H9 (cell line): ENCODE data around the gene C17orf75. TPM values are rescaled to one million over a fixed set of nuclear protein-coding genes. Genes with fewer than 3 reads are reported as not detected.

ENCODE experiments used
- DNase-seq: peaks from one replicate; pipeline ENCODE4 v3.0.0-alpha.2; 2017
- H2AFZ ChIP-seq: one replicate; pipeline ENCODE4 v1.6.1; 2013; ENCODE audit warnings: mild to moderate bottlenecking, low read length, control low read depth, moderate library complexity
- H2AK5ac ChIP-seq: 2 replicates; pipeline ENCODE4 v1.6.1; 2013; ENCODE audit warnings: low read length, control low read depth, mixed read lengths; ENCODE audit not compliant: insufficient read length
- H2BK120ac ChIP-seq: one replicate; pipeline ENCODE4 v1.6.1; 2013; ENCODE audit warnings: low read depth, mild to moderate bottlenecking, low read length, control low read depth, inconsistent platforms; ENCODE audit not compliant: poor library complexity, severe bottlenecking
- H2BK12ac ChIP-seq: 2 replicates; pipeline ENCODE4 v1.6.1; 2013; ENCODE audit warnings: low read length, control low read depth, mixed read lengths, low read depth; ENCODE audit not compliant: insufficient read length
- H2BK15ac ChIP-seq: 2 replicates; pipeline ENCODE4 v1.6.1; 2013; ENCODE audit warnings: low read depth, low read length, control low read depth
- H2BK20ac ChIP-seq: one replicate; pipeline ENCODE4 v1.6.1; 2013; ENCODE audit warnings: low read depth, mild to moderate bottlenecking, low read length, control low read depth, inconsistent platforms; ENCODE audit not compliant: poor library complexity, severe bottlenecking
- H2BK5ac ChIP-seq: 2 replicates; pipeline ENCODE4 v1.6.1; 2013; ENCODE audit warnings: low read length, control low read depth, mixed read lengths; ENCODE audit not compliant: insufficient read length
- H3K14ac ChIP-seq: 2 replicates; pipeline ENCODE4 v1.6.1; 2013; ENCODE audit warnings: low read length, control low read depth; ENCODE audit not compliant: insufficient read depth
- H3K18ac ChIP-seq: 2 replicates; pipeline ENCODE4 v1.6.1; 2013; ENCODE audit warnings: low read depth, mild to moderate bottlenecking, mixed read lengths, low read length, control low read depth; ENCODE audit not compliant: insufficient read length
- H3K23ac ChIP-seq: 2 replicates; pipeline ENCODE4 v1.6.1; 2013; ENCODE audit warnings: low read length, control low read depth, mixed read lengths, low read depth; ENCODE audit not compliant: insufficient read length
- H3K23me2 ChIP-seq: 2 replicates; pipeline ENCODE4 v1.6.1; 2013; ENCODE audit warnings: low read depth, mild to moderate bottlenecking, mixed read lengths, low read length, control low read depth; ENCODE audit not compliant: insufficient read length, poor library complexity, severe bottlenecking
- H3K27ac ChIP-seq: 2 replicates; pipeline ENCODE4 v1.5.1; 2013; ENCODE audit warnings: low read length, control low read depth, mixed read lengths, low read depth; ENCODE audit not compliant: insufficient read length
- H3K27me3 ChIP-seq: 2 replicates; pipeline ENCODE4 v1.6.1; 2013; ENCODE audit warnings: low read length, control low read depth, inconsistent platforms; ENCODE audit not compliant: insufficient read depth
- H3K4ac ChIP-seq: 2 replicates; pipeline ENCODE4 v1.6.1; 2013; ENCODE audit warnings: low read depth, mild to moderate bottlenecking, control low read depth, inconsistent platforms, low read length, moderate library complexity
- H3K4me1 ChIP-seq: 2 replicates; pipeline ENCODE4 v1.6.1; 2013; ENCODE audit warnings: low read length, control low read depth, inconsistent platforms; ENCODE audit not compliant: insufficient read depth
- H3K4me2 ChIP-seq: 2 replicates; pipeline ENCODE4 v1.6.1; 2013; ENCODE audit warnings: low read length, control low read depth, mixed read lengths; ENCODE audit not compliant: insufficient read length, insufficient read depth
- H3K56ac ChIP-seq: 2 replicates; pipeline ENCODE4 v1.6.1; 2013; ENCODE audit warnings: low read depth, mild to moderate bottlenecking, mixed read lengths, low read length, control low read depth; ENCODE audit not compliant: insufficient read length
- H3K79me1 ChIP-seq: 2 replicates; pipeline ENCODE4 v1.6.1; 2013; ENCODE audit warnings: low read depth, mild to moderate bottlenecking, moderate library complexity, low read length, control low read depth, inconsistent platforms; ENCODE audit not compliant: insufficient read depth, poor library complexity, severe bottlenecking
- H3K79me2 ChIP-seq: 2 replicates; pipeline ENCODE4 v1.6.1; 2013; ENCODE audit warnings: low read length, control low read depth, inconsistent platforms; ENCODE audit not compliant: insufficient read depth
- H3K9ac ChIP-seq: 2 replicates; pipeline ENCODE4 v1.6.1; 2013; ENCODE audit warnings: low read length, control low read depth, mixed read lengths; ENCODE audit not compliant: insufficient read length; ENCODE audit errors: extremely low read depth
- H3K9me3 ChIP-seq: one replicate; pipeline ENCODE4 v1.6.1; 2013; ENCODE audit warnings: low read depth, low read length, inconsistent platforms; ENCODE audit not compliant: control insufficient read depth
- H3T11ph ChIP-seq: one replicate; pipeline ENCODE4 v1.6.1; 2013; ENCODE audit warnings: mild to moderate bottlenecking, low read length, control low read depth, inconsistent platforms
- H4K20me1 ChIP-seq: one replicate; pipeline ENCODE4 v1.6.1; 2013; ENCODE audit not compliant: control insufficient read depth, insufficient read length, insufficient read depth
- H4K5ac ChIP-seq: 2 replicates; pipeline ENCODE4 v1.6.1; 2013; ENCODE audit warnings: low read depth, mild to moderate bottlenecking, mixed read lengths, low read length, control low read depth; ENCODE audit not compliant: insufficient read length
- H4K8ac ChIP-seq: replicated peaks from 2 replicates; pipeline ENCODE4 v1.6.1; 2013; ENCODE audit warnings: low read length, control low read depth, mixed read lengths, low read depth; ENCODE audit not compliant: insufficient read length
- H4K91ac ChIP-seq: 2 replicates; pipeline ENCODE4 v1.6.1; 2013; ENCODE audit warnings: low read depth, mild to moderate bottlenecking, moderate library complexity, mixed read lengths, low read length, control low read depth; ENCODE audit not compliant: insufficient read length
- H3K27ac Mint-ChIP-seq, 3 experiments: 2 replicates in 2 of 3; 3 replicates in 1 of 3; pipeline ENCODE4 v1.8.0; 2020 to 2021; ENCODE audit warnings: mixed read lengths in 3 of 3, mild to moderate bottlenecking in 1 of 3, moderate library complexity in 1 of 3
- H3K27me3 Mint-ChIP-seq: 2 replicates; pipeline ENCODE4 v1.8.0; 2021; ENCODE audit warnings: low read depth, mild to moderate bottlenecking, moderate library complexity, mixed read lengths
- H3K36me3 Mint-ChIP-seq, 3 experiments: 2 replicates in 2 of 3; 3 replicates in 1 of 3; pipeline ENCODE4 v1.8.0; 2020 to 2021; ENCODE audit warnings: low read depth in 3 of 3, mixed read lengths in 3 of 3; ENCODE audit not compliant: insufficient read depth in 1 of 3
- H3K4me1 Mint-ChIP-seq, 2 experiments: 2 replicates each; pipeline ENCODE4 v1.8.0; 2020; ENCODE audit warnings: mixed read lengths in 2 of 2
- H3K4me3 Mint-ChIP-seq, 2 experiments: 2 replicates in 1 of 2; 3 replicates in 1 of 2; pipeline ENCODE4 v1.8.0; 2020 to 2021; ENCODE audit warnings: mild to moderate bottlenecking in 2 of 2, mixed read lengths in 2 of 2, moderate library complexity in 1 of 2
- H3K9me3 Mint-ChIP-seq, 2 experiments: 2 replicates in 1 of 2; 3 replicates in 1 of 2; pipeline ENCODE4 v1.8.0; 2020; ENCODE audit warnings: mild to moderate bottlenecking in 2 of 2, mixed read lengths in 2 of 2, moderate library complexity in 1 of 2
- WGBS: extraction: QIAGEN DNeasy Blood & Tissue Kit; methylation state at CpG from one replicate; pipeline ENCODE4 v1.1.7; 2013; ENCODE audit warnings: missing lambda C conversion rate, low lambda C conversion rate, mixed read lengths; ENCODE audit not compliant: insufficient read length; ENCODE audit errors: extremely low coverage; 5-methylcytosine and 5-hydroxymethylcytosine counted together
- total RNA-seq: library from RNA; stranded (reverse); gene quantifications from 2 replicates; pipeline ENCODE4 v1.2.1, GENCODE V29; 2021
- TF ChIP-seq, protein P1 (sequence below): fragments of 200-600 bp; sonication (generic); conservative IDR thresholded peaks from 3 replicates; pipeline ENCODE4 v1.8.0; 2021; ENCODE audit warnings: antibody characterized with exemption, mild to moderate bottlenecking

C17orf75 gene
- total RNA-seq, 1 experiment from 2014 or later = 40.4 TPM

DNA sequence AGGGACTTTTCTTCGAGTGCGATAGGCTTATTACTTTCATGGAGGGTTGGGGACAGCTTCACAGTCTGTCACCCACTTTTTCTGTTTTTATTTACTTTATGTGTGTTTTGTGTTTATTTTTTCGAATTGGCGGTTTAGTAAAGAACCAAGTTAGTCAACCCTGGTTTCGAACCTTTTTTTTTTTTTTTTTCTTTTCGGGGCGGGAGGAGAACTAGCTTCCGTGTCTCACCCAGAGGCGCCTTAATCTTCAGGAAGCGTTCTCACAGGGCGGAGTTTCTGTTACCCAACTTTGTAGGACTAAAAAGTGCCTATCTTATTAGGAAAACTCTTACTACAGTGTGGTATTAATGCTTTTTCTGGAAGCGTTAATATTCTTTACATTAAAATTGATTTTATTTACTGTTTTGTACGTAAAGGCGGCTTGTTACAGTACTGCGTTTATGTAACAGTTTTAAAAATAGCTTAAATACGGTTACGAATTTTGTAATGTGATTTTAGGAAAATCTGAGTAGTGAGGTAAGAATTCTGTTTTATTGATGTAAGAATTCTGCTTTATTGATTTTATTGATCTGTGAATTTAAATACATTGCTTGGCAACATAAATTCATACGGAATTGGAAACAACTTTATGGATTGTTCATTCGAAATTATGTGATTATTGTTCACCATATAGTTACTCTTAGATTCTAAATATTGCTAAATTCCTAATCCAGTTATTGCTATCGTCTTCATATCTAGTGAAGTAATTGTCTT, 8.9 kb upstream of the C17orf75 start:
- H3K79me1 ChIP-seq = no peaks in the 10 kb centered on the region
- no peak overlapping the region for H2BK15ac ChIP-seq
- Mint-ChIP-seq H3K36me3 (peaks cover 42 to 56% (median 55%) of the 10 kb centered on the region in 3 experiments), H3K27ac (peak overlapping the region; percentile 100), H3K4me3 (peak overlapping the region; percentile 99), H3K9me3 (peaks cover 2 to 6% of the 10 kb centered on the region in 2 experiments; a peak in 3 of 5 replicates), H3K4me1 (peaks cover 22 to 38% of the 10 kb centered on the region in 2 experiments), H3K27me3 (no peaks in the 10 kb centered on the region; the same call in 1 of the 2 replicates)
- no peaks in the 10 kb centered on the region for H4K20me1 ChIP-seq
- no peak overlapping the region for H3K23ac ChIP-seq
- peak overlapping the region; percentile 93 for H4K5ac ChIP-seq
- no peak overlapping the region for H2BK20ac ChIP-seq
- H3K27ac ChIP-seq = peak overlapping the region; percentile 93
- H3K9ac ChIP-seq = peak overlapping the region; percentile 100
- no peak overlapping the region for H2BK12ac ChIP-seq
- no peaks in the 10 kb centered on the region for H3K9me3 ChIP-seq
- no peak overlapping the region for H2AFZ ChIP-seq
- peaks cover 50% of the 10 kb centered on the region for H3K79me2 ChIP-seq
- no peak overlapping the region for H3K4ac ChIP-seq
- no peaks in the 10 kb centered on the region; the same call in 1 of the 2 replicates for H3K4me1 ChIP-seq
- H2BK5ac ChIP-seq = peak overlapping the region; percentile 95
- no peak overlapping the region for H3T11ph ChIP-seq
- no peak for DNase-seq
- TF ChIP-seq, protein P1, sequence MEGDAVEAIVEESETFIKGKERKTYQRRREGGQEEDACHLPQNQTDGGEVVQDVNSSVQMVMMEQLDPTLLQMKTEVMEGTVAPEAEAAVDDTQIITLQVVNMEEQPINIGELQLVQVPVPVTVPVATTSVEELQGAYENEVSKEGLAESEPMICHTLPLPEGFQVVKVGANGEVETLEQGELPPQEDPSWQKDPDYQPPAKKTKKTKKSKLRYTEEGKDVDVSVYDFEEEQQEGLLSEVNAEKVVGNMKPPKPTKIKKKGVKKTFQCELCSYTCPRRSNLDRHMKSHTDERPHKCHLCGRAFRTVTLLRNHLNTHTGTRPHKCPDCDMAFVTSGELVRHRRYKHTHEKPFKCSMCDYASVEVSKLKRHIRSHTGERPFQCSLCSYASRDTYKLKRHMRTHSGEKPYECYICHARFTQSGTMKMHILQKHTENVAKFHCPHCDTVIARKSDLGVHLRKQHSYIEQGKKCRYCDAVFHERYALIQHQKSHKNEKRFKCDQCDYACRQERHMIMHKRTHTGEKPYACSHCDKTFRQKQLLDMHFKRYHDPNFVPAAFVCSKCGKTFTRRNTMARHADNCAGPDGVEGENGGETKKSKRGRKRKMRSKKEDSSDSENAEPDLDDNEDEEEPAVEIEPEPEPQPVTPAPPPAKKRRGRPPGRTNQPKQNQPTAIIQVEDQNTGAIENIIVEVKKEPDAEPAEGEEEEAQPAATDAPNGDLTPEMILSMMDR = no peak
- no peak overlapping the region for H3K56ac ChIP-seq
- no peak overlapping the region for H2AK5ac ChIP-seq
- H4K91ac ChIP-seq = peak overlapping the region; percentile 39
- H3K14ac ChIP-seq = peak overlapping the region; percentile 98
- no peak overlapping the region for H4K8ac ChIP-seq
- no peaks in the 10 kb centered on the region for H3K27me3 ChIP-seq
- peak overlapping the region; percentile 77 for H3K4me2 ChIP-seq
- peaks cover 5% of the 10 kb centered on the region for H3K23me2 ChIP-seq
- peak overlapping the region; percentile 98 for H3K18ac ChIP-seq
- H2BK120ac ChIP-seq = no peak overlapping the region
- no CpG with 5 or more reads among the region's 20 CpGs for WGBS
